Thyroid gland (tissue), 4 donors: ENCODE results near the gene FAM209A. TPM values are rescaled to one million over a fixed set of nuclear protein-coding genes. Genes with fewer than 3 reads are reported as not detected.
"Not testable (repeated sequence)": the region's sequence is repeated elsewhere in the genome, so short reads cannot be mapped to it uniquely, and the experiment has no call there.

ENCODE experiments used
- DNase-seq, 2 donors: peaks; one replicate each; pipeline ENCODE4 v3.0.0-alpha.2; 2019
- H3K27ac ChIP-seq, 3 donors: fragments of 200-600 bp; sonication (generic); 1 replicate in 2 of 3; 2 replicates in 1 of 3; pipeline ENCODE4 v1.5.1; 2016 to 2019; ENCODE audit warnings: mild to moderate bottlenecking in 1 of 3, moderate library complexity in 1 of 3
- H3K27me3 ChIP-seq: fragments of 200-600 bp; sonication (generic); one replicate; pipeline ENCODE4 v1.5.1; 2019
- H3K36me3 ChIP-seq, 2 donors: fragments of 200-600 bp; sonication (generic); one replicate each; pipeline ENCODE4 v1.5.1; 2016 to 2019
- H3K4me1 ChIP-seq, 2 donors: fragments of 200-600 bp; sonication (generic); one replicate each; pipeline ENCODE4 v1.5.1; 2017 to 2019
- H3K4me3 ChIP-seq, 3 donors: fragments of 200-600 bp; sonication (generic); replicated peaks in 1 of 3; 1 replicate in 2 of 3; 2 replicates in 1 of 3; pipeline ENCODE4 v1.5.1; 2016; ENCODE audit warnings: mild to moderate bottlenecking in 1 of 3
- H3K9me3 ChIP-seq: fragments of 200-600 bp; sonication (generic); one replicate; pipeline ENCODE4 v1.5.1; 2017
- POLR2A ChIP-seq, 2 donors: fragments of 450-650 bp; IDR thresholded peaks; one replicate each; pipeline ENCODE4 v1.6.1; 2017; ENCODE audit warnings: antibody characterized with exemption in 2 of 2, mild to moderate bottlenecking in 2 of 2, moderate library complexity in 1 of 2
- WGBS, 2 donors: methylation state at CpG; one replicate each; pipeline ENCODE4 v1.1.5; 2017; 5-methylcytosine and 5-hydroxymethylcytosine counted together
- intact Hi-C: fragments of 100-400 bp; cut with DNase I; formaldehyde crosslinking; loops from one replicate; pipeline ENCODE4 v1.15.1; 2023
- total RNA-seq, 4 donors: library from RNA; depleted of rRNA; stranded (reverse); fragments of >200 nt; gene quantifications; one replicate each; pipeline ENCODE4 v1.2.3, GENCODE V29; 2016
- TF ChIP-seq, protein P1 (sequence below), 6 experiments: fragments of 200-600 bp in 3 of 6; fragments of 450-650 bp in 3 of 6; sonication (generic) in 3 of 6; IDR thresholded peaks; one replicate each; pipeline ENCODE4 v1.5.1; 2016 to 2019; ENCODE audit warnings: antibody characterized with exemption in 6 of 6, mild to moderate bottlenecking in 2 of 6, inconsistent platforms in 1 of 6, moderate library complexity in 1 of 6

Gene FAM209A
- total RNA-seq, 4 donors from 2014 or later, result 0.54 TPM; not detected in 3

DNA sequence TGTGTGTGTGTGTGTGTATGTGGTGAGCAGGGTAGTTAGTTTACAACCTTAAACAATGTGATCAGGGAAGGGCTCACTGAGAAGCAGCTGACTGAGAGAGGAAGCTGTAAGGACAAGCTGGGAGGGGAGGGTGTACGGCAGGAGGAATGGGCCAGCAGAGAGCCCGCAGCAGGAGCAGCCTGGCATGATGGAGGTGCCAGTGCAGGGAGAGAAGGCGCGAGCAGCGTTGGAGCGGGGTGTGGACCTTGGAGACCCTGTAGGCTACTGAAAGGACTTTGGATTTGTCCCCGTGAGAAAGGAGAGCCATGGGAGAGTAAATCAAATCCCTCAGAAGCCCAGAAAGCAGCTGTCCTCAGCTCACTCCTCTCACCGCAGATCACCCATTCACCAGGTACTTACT, 27.0 kb downstream of the FAM209A start:
- H3K27ac ChIP-seq, result no peak overlapping the region
- DNase-seq, result no peak
- H3K4me3 ChIP-seq, result no peak overlapping the region
- no peaks in the 10 kb centered on the region for H3K27me3 ChIP-seq
- intact Hi-C loops, result no loop called here
- no peaks in the 10 kb centered on the region for H3K9me3 ChIP-seq
- 87 to 89% methylated on average over 8 of the region's 8 CpGs for WGBS, 2 donors
- H3K4me1 ChIP-seq, result peaks cover 0 to 11% of the 10 kb centered on the region in 2 donors
- TF ChIP-seq, protein P1, sequence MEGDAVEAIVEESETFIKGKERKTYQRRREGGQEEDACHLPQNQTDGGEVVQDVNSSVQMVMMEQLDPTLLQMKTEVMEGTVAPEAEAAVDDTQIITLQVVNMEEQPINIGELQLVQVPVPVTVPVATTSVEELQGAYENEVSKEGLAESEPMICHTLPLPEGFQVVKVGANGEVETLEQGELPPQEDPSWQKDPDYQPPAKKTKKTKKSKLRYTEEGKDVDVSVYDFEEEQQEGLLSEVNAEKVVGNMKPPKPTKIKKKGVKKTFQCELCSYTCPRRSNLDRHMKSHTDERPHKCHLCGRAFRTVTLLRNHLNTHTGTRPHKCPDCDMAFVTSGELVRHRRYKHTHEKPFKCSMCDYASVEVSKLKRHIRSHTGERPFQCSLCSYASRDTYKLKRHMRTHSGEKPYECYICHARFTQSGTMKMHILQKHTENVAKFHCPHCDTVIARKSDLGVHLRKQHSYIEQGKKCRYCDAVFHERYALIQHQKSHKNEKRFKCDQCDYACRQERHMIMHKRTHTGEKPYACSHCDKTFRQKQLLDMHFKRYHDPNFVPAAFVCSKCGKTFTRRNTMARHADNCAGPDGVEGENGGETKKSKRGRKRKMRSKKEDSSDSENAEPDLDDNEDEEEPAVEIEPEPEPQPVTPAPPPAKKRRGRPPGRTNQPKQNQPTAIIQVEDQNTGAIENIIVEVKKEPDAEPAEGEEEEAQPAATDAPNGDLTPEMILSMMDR (IDR thresholded peaks at IDR 0.05), result no peak
- TF ChIP-seq POLR2A (IDR thresholded peaks at IDR 0.05), result no peak
- H3K36me3 ChIP-seq, result no peaks in the 10 kb centered on the region

DNA sequence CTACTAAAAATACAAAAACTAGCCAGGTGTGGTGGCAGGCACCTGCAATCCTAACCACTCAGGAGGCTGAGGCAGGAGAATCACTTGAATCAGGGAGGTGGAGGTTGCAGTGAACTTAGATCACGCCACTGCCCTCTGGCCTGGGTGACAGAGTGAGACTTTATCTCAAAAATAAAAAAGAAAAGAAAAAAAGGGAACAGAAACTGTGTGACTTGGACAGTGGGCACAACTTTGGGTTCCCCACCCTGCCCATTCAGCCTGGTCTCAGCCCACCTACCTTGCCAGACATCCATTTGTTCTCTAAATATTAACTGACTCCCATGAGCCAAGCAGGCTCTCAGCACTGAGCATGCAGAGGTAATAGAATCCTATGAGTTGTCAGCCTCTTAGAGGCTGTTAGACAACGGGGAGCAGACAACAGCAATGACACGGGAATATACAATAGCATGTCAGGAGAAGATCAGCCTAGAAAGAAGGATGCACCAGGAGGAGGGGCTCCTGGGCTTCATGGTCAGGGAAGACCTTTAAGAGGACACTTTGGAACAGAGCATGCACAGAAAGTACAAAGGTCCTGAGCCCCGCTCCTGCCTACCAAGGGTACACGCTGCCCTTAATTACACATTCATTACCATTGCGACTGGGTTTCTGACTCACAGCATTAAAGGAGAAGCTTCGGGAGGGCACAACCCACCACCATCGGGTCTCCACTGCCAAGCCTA, 28.5 kb downstream of the FAM209A start:
- 74 to 86% methylated on average over 8 of the region's 8 CpGs for WGBS, 2 donors
- TF ChIP-seq POLR2A (IDR thresholded peaks at IDR 0.05), result no peak
- TF ChIP-seq, protein P1 (IDR thresholded peaks at IDR 0.05), result no peak
- Histone ChIP-seq H3K27ac (no peak overlapping the region), H3K9me3 (no peaks in the 10 kb centered on the region), H3K36me3 (no peaks in the 10 kb centered on the region), H3K4me1 (peaks cover 0 to 11% of the 10 kb centered on the region in 2 donors), H3K27me3 (no peaks in the 10 kb centered on the region), H3K4me3 (no peak overlapping the region)
- no peak for DNase-seq
- intact Hi-C loops, result no loop called here

DNA sequence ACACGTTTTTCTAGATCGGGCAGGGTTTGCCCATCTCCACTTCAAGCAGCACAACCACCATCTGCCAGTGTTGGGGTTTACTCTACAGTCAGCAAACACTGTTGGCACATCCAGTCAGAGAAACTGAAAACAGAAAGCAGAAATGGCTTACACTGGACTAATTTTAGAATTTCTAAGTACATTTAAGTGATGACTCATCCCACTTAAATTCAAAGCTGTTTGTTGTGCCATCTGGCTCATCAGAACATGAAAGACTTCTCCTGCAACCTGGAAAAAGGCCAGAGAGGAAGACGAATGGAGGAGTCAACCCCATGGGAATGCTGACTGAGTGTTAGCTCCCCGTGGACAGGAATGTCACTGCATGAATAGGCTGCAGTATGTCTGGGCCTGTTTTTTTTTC, 30.3 kb downstream of the FAM209A start:
- no peaks in the 10 kb centered on the region for H3K36me3 ChIP-seq
- 7 to 21% methylated on average over 4 of the region's 4 CpGs for WGBS, 2 donors
- H3K4me1 ChIP-seq, result peaks cover 0 to 11% of the 10 kb centered on the region in 2 donors
- H3K9me3 ChIP-seq, result no peaks in the 10 kb centered on the region
- H3K27ac ChIP-seq, result peak overlapping the region in 1 of 3 donors; percentile 56
- H3K4me3 ChIP-seq, result no peak overlapping the region
- intact Hi-C loops, result no loop called here
- TF ChIP-seq, protein P1 (IDR thresholded peaks at IDR 0.05), result peak in 2 of 6 experiments; percentile 7 to 19
- TF ChIP-seq POLR2A (IDR thresholded peaks at IDR 0.05), result no peak
- no peaks in the 10 kb centered on the region for H3K27me3 ChIP-seq
- DNase-seq, result peak; percentile 52 to 59

DNA sequence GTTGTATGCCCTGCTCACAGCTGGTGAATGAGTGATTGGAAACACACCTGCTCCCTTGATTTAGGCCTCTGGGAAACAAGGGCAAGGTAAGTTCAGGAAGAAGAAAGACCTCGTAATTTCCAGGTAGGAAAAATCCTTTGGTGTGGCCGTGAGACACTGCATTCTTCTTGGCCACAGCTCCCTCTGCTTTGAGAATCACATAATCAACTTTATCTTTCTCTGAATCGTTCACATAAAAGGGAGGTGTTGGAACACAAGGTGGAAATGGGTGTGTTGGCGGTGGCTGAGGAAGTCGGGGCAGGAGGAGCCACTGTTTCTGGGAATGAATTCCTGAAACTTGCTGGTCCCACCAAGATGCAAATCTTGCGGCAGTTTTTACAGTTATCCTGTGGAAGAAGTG, 34.4 kb downstream of the FAM209A start:
- WGBS, 2 donors, result 74 to 76% methylated on average over 6 of the region's 6 CpGs
- Histone ChIP-seq H3K27me3 (no peaks in the 10 kb centered on the region), H3K4me3 (no peak overlapping the region), H3K36me3 (no peaks in the 10 kb centered on the region), H3K9me3 (no peaks in the 10 kb centered on the region), H3K27ac (no peak overlapping the region), H3K4me1 (peaks cover 0 to 11% of the 10 kb centered on the region in 2 donors)
- TF ChIP-seq, protein P1 (IDR thresholded peaks at IDR 0.05), result no peak
- no peak for TF ChIP-seq POLR2A (IDR thresholded peaks at IDR 0.05)
- DNase-seq, result no peak
- intact Hi-C loops, result no loop called here

DNA sequence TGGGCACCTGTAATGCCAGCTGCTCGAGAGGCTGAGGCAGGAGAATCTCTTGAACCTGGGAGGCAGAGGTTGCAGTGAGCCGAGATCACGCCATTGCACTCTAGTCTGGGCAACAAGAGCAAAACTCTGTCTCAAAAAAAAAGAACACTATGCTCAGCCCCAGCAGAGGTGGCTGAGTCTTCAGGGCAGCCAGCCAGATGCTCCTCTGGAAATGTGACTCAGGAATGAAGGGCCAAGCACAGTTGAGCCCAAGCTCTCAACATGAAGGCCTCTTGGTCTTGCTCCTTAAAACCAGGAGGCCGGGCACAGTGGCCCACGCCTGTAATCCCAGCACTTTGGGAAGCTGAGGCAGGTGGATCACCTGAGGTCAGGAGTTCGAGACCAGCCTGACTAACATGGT, 40.0 kb downstream of the FAM209A start:
- WGBS, 2 donors, result 66 to 74% methylated on average over 6 of the region's 6 CpGs
- H3K4me3 ChIP-seq, intact Hi-C loops, H3K36me3 ChIP-seq, H3K4me1 ChIP-seq, H3K9me3 ChIP-seq, H3K27ac ChIP-seq, H3K27me3 ChIP-seq: not testable (repeated sequence)
- DNase-seq, result peak; percentile 7 to 25
